HTERT RPE-1 (cell line): Measurements from ENCODE around the gene C14orf132.

Source experiments
- in situ Hi-C: fragments of 300-500 bp; cut with MboI; formaldehyde crosslinking; loops from 4 replicates; pipeline ENCODE4 v1.14.3; 2020; ENCODE audit warnings: low sequenced_read_pairs

The C14orf132 gene

DNA sequence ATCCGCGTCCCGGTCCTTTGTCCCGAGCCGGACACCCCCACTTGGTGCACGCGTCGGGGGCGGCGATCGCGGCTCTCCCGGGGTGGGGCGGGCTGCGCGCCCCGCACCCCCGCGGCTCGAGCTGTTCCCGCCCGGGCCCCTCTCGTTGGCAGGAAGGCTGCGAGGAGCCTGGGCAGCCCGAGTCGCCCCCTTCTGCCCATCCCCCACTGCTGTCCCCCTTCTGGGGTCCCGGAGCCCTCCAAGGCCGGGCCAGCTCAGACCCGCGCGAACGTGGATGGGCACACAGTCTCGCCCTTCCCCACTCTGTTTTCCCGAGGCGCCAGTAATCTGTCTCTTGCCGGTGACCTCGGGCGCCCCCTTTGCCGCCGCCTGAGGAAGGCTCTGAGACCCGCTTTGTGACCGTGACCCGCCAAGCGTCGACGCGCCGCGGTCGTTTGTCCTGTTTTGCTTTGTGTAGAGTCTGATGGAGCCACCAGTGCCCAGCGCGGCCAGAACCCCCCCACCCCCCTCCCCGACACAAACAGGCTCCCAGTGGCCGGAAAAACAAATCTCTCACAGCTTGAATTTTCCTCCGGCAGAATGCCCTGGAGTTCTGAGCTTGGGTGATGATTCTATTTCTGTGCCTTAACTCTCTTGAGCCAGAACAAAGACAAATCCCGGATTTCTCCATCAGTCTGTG, 610 bp downstream of the C14orf132 start:
- in situ Hi-C loops = no loop called here

DNA sequence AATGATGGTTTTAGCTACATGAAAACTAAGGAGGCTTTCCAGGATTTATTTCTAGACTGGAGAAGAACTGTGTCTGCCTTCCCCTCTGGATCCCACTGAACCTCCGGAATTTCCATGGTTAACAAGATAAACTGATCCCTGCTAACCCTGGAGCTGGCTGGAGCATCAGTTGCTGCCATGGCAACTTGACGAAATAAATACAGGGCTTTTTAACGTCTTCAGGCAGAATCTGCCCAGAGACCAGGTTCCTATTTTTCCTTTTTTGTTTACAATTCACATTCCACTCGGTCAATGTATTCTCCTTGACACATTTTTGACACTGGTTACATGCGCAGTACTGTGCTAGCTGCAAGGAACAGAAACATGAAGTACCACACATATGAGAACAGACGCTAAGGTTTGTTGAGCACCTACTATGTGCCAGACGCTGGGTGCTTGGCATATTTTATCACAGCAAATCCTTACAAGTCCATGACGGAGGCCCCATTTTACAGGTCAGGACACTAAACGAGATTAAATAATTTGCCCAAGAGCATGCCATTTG, 1.7 kb downstream of the C14orf132 start:
- in situ Hi-C loops = no loop called here

DNA sequence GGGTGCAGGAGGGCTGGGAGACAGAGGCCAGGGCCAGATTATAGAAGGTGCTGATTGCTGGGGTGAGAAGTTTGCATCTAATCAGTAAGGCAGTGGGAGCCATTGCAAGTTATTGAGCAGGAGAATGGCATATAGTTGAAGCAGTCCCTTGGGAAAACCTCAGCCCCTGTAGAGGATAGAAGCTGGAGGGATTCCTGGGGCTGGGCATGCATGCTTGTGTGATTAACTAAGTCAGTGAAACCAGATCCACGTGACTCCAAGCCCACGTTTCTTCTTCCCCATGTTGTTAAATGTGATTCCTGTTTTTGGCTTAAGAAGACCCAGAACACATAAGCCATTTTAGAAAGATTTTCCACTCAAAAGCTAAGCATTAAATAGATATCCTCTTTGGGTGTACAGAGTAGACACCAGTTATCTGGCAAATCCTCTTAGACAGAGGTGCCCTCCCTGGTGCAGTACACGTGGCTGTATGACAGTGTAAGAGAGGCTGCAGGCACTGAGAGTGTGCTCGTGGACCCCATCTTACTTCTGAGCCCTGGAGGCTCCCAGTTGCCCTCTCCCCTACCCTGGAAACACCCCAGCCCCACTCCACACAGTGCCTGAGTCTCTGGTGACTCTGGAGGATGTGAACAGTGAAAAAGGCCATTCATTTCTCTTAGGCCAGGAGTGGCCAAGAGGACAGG, 3.2 kb downstream of the C14orf132 start:
- in situ Hi-C loops = no loop called here

DNA sequence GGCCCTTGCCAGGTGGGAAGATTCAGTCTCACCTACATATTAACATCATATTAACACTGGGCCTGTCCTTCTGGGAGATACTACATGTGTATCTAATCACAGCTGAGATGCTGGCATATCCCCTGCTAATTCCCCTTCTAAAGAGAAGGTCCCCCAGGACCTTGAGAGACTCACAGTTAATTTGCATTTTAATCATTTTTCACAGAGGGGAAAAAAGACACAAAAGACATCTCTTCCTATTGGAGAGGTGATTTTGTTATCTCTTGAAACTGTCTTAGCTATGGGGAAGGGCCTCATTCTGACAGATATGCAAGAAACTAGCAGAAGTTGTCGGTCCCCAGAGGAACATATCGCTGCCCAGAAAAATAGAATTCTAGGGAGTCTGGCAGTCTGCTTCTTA, 7.5 kb downstream of the C14orf132 start:
- in situ Hi-C loops = no loop called here

DNA sequence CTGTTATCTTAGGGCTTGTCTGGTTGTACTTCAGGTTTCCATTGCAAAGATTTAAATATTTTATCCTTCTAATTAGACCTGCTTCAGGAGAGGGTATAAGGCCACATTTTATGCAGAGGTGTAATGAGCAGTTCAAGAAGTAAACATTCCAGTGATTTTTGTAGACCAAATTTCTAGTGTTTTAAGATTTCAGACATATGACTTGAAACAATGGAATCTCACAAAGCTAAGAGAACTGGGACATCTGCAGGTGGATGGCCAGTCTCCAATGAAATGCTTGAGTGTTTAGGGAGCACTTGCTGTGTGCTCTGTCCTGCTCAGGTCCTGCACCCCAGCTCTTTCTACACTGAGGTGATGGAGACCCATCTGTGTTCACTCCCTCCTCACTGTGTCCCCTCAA, 7.9 kb downstream of the C14orf132 start:
- in situ Hi-C loops = no loop called here

DNA sequence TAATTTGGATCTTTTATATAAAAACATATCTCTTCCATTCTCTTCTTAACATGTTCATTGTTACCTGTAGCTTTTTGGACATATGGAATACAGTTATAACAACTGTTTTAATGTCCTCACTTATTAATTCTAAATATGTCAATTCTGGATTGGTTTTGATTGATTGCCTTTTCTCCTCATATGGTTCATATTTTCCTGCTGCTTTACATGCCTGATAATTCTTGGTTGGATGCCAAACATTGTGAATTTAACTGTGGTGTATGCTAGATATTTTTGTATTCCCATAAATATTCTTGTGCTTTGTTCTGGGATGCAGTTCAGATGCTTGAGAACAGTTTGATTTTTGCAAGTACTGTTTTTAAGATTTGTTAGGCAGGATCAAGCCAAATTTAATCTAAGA, 10.8 kb downstream of the C14orf132 start:
- in situ Hi-C loops = no loop called here

DNA sequence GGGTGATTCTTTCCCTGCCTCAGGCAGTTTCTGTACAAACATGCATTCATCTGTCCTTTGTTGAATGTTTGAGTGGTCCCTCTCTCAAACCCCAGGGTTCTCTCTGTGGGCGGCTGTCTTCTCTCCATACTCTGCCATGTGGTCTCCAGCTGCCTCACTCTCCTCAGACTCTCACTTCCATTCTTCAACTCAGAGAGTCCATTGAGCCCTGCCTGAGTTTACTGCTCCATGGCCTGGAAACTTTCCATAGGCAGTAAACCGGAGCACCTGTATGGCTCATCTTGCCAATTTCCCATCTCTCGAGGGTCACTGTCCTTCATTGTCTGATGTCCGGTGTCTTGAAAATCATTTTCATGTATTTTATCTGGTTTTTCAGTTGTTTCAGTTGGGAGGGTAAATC, 11.3 kb downstream of the C14orf132 start:
- in situ Hi-C loops = no loop called here

DNA sequence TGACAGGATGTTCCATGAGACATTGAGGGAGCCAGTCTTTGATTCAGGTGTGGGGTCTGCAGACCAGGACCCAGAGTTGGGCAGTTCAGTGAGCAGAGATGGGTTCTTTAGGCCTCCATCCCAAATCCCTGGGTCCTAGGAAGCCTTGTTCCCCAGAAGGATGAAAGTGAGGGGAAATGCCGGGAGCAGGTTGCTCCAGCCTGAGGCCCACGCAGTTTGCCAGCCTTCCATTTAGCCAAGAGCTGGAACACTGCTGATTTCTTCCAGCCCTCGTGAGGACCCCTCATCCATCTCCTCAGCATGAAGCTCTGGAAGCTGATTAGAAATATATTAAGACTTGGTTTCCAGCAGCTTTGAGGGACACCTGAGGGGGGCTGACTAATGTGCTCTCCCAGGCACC, 12.1 kb downstream of the C14orf132 start:
- in situ Hi-C loops = no loop called here

DNA sequence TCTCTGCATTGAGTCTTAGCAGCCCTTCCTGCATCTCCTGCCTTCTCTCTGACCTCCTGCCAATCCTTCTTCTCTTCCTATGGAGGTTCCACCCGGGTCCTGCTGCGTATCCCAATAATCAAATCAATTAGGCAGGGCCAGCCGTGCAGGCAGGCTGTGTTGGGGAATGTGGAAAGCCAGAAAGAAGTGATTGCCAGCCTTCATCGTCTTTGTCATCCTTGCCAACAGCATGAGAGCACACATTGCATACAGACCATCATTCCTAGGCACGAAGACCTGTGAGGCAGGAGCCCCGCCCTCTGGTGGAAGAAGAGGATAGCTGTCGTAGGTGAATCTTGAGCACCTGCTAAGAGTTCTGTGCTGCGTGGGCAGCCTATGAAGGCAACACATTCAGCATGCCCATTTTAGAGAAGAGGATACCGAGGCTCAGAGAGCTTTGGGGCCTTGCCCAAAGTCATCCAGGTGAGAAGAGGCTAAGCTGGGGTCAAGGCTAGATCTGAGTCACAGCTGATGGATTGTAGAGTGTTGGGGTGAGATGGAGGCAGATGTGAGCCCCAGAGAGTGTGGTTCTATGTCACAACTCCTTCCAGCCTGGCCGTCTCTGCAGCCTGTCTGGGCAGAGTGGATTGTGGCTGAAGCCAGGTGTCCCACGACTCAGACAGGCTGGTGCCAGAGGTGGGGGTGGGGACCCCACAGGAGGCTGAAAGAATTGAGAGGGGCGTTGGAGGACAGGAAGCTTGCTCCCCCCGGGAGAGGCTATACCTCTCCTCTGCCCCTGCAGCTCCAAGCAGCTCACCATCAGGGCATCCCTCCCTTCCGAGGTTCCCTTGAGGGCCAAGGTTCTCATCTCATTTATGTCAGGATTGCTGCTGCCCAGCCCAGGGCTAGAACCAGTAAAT, 12.7 kb downstream of the C14orf132 start:
- in situ Hi-C loops = no loop called here

DNA sequence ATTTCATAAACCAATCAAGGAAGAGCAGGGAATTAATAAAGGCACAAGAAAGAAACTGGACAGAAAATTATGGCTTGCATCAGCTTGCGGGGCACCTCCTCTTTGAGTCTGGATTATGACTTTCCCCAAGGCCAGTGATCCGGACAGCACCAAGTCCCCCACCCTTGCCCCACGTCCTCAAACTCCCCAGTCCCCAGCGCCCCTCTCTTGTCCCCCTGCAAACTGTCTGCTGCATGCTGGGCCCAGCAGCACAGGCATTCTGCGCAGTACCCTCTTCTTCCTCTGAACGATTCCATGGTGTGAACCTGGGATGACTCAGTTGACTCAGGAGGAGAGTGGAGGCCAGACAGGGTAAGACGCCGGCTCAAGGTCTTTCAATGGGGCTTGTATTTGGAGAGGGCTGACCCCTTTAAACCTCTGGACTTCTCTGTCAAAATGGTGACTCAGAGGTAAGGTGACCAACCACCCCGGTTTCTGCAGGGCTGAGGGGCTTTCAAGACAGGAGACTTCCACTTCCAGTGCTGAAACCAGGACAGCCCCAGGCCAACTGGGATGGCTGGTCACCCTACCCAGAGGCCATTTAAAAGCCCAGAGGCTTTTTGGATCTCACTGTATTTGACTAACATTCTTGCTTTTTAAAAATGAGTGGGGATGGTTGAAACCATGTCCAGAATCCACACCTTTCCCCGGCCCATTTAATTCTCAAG, 13.5 kb downstream of the C14orf132 start:
- in situ Hi-C loops = no loop called here

DNA sequence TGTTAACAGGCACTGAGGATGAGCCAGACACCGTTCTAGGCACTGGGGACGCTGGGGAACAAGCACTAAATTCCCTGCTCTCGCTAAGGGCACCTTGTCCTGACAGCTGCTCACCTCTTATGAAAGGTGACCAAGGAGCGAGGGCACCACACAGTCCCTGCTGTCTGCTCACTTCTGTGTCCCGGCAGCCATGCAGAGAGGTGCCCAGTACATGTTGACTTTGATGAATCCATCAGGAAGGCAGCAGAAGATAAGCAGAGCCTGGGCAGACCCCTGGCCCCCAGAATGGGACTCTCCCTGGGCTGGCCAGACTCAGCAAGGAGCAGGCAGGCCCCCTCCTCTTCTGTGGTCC, 14.1 kb downstream of the C14orf132 start:
- in situ Hi-C loops = no loop called here

DNA sequence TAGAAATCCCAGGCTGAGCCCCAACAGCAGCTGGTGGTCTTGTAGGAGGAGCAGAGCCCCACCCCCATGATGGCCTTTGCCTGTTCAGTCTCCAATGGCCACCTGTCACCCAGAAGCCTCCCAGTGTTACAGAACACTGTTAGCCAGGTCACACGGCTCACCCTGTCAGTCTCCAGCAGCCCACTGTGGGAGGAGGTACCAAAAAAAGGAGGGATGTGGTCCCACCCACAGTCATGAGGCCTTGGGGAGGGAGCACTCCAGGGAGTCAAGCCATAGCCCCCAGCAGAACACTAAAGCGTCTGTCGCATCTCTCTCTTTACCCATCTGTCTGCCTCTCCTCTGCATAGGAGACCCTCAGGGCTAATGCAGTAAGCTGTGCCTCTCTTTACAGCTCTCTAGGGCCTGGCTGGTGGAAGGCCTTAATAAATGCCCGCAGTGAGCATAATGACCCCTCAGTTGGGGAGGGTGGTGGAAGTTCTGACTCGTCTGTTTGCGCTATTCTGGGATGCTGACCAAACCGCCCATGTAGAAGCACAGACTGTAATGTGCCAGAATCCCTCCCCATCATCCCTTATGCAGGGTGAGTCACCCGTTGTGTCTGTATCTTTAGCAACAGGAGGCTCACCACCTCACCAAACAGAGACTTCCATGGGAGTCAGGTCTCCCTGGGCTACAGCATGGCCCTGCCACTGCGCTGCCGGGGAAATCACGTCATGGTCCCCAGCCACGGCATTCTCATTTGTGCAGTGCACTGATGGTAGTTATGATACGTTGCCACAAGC, 14.6 kb downstream of the C14orf132 start:
- in situ Hi-C loops = no loop called here

DNA sequence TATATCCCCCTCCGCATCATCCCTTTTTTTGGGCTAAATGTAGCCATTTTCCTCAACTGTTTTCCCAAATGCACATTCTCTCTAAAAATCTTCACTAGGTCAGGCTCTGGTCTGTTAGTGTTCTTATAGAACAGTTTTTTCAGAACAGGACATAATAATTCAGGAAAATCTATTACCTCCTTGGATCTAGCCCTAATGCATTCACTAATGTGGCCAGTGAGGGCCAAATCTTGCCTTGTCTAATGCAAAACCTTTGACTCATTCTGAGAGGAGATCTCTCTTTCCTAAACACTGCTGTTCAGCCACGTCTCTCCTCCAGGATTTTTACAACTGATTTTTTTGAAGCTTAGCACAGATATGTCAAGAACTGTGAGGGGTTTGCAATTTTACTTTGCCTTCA, 15.5 kb downstream of the C14orf132 start:
- in situ Hi-C loops = no loop called here

DNA sequence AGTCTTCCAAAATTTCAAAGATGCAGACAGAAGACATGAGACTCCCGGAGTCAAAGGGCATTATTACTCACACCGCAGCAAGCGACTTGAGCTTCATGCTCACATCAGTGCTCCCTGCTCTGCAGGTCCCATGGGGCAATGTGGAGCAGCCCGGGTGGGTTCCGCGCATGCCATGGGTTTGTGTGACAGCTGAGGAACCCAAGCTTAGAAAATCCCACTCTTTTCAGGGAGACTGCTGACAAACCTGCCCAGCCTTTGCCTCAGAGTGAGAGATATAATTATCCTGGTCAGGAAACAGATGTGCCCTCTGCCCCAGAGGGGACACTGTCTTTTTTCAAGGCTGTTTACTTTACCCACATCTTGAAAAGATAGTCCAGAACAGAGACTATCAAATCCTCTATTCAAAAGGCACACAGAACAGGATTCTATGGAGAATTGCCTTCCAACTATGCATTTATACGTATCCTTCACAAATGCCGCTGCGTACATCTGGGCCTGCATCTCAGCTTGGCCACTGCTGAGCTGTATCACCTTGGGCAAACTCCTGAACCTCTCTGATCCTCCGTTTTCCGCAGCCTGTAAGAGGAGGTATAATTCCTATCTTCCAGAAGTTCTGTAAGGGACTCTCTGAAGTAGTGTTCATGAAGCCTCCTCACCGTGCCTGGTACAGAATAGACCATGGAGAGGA, 16.0 kb downstream of the C14orf132 start:
- in situ Hi-C loops = no loop called here

DNA sequence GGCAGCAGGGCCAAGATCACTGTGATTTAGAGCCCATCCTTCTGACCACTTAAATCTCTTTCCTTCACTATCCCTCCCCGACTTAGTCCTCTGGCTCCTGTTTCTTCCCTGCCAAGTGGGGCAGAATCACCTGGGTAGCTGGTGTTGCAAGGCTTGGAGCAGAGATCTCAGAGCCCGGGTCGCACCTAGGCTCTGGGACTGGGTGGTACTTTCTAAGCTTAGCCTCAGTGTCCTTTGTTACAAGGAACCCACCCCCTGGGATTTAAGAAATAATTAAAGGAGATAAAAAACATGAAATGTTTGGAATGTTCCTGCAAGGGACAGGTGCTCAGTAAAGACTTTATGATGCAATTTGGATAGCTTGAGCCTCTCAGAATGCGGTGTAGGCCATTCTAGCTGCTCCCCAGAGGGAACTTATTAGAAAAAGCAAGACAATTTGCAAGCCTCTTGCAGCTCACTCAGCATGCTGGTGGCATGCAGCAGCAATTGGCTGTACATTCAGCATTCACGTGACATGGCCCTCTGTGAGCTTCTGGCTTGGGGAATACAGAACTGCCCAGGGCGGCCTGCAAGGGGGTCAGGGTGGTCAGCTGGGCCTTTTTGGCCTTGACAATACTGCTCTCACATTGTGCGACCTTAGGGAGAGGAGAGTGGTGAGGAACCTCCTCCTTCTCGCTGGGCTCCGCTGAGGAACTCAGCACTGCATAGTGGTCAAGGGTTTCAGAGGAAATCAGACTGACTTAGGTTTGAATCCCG, 16.8 kb downstream of the C14orf132 start:
- in situ Hi-C loops = no loop called here

DNA sequence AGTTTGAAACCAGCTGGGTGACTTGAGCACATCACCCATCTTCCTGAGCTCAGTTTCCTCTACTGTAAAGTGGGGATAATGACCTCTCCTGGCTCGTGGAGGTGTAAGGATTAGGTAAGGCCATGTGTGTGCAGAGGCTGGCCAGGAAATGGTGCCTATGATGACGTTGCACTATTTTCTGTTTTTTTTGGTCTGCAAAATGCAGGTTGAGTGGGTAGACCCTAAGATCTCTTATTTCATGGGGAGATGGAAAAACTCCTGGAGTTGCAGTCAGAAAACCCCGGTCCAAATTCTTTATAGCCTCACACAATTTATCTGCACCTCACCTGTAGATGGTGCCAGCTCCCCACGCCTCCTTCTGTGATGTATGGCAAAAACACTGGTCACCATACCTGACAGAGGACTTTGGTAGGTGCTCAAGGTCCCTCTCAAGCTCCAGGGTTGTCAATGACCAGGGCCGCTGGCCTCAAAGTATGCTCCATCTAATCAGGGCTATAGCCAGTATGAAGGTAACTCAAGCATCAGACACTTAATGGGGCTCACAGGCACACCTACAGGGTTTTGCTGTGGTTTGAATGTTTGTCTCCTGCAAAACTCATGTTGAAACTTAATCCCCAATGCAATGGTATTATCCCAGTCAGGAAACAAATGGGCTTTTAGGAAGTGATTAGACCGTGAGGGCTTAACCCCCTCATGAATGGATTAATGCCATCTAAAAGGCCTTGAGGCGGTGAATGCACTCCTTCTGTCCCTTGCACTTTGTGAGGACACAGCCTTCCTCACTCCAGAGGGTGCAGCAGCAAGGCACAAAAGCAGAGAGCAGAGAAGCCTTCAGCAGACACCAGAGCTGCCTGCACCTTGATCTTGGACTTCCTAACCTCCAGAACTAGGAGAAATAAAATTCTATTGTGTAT, 17.6 kb downstream of the C14orf132 start:
- in situ Hi-C loops = no loop called here

DNA sequence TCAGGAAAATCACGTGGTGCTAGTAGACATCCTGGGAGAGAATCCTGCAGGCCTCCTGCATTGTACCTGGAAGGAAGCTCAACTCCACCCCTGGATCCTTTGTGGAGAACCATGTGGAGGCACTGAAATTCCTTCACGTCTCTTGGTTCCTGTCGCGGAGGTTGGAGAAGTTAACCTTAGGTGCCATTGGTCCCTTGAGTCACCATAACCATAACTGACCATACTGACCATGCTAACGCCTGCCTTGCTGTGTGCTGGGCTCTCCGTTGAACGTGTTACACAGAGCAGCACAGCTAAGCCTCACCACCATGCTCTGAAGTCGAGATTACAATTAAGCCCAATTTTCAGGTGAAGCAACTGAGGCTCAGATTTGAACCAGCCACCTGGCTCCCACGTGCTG, 18.6 kb downstream of the C14orf132 start:
- in situ Hi-C loops = no loop called here
